Midbrain (tissue), 1 donor: ENCODE results near the gene SLC6A12.

Source experiments
- DNase-seq: peaks from one replicate; lab custom pipeline; 2025; lab: John Stamatoyannopoulos, UW

The SLC6A12 gene

GRCh38 chr12:234891-235415, 21.0 kb upstream of the SLC6A12 start:
- DNase-seq, result no peak

DNA sequence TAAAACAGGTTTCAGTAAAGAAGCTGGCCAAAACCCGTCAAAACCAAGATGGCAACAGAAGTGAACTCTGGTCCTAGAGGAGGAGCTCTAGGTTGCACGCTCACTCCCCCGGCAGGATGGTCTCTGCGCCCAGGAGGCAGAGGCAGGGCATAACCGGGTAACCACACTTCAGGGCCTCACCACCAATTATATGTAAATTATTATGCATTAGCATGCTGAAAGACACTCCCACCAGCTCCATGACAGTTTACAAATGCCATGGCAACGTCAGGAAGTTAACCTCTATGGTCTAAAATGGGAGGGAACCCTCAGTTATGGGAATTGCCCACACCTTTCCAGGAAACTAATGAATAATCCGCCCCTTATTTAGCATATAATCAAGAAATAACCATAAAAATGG, 20.1 kb upstream of the SLC6A12 start:
- no peak for DNase-seq

DNA sequence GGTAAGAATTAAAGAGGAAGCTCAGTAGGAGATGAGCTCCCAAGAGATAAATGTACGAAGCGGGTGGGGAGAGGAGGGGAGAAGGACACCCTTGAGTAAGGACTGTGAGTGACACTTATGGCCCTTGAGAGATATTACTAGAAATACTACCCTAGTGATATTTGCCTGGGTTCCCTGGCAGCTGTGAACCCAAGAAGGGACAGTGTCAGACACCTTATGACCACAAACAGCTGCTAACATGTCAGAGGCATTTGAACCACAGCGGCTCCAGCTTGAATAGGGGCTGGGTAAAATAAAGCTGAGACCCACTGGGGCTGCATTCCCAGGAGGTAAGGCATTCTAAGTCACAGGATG, 19.6 kb upstream of the SLC6A12 start:
- DNase-seq, result no peak

GRCh38 chr12:232731-233614, 19.0 kb upstream of the SLC6A12 start:
- DNase-seq, result no peak

DNA sequence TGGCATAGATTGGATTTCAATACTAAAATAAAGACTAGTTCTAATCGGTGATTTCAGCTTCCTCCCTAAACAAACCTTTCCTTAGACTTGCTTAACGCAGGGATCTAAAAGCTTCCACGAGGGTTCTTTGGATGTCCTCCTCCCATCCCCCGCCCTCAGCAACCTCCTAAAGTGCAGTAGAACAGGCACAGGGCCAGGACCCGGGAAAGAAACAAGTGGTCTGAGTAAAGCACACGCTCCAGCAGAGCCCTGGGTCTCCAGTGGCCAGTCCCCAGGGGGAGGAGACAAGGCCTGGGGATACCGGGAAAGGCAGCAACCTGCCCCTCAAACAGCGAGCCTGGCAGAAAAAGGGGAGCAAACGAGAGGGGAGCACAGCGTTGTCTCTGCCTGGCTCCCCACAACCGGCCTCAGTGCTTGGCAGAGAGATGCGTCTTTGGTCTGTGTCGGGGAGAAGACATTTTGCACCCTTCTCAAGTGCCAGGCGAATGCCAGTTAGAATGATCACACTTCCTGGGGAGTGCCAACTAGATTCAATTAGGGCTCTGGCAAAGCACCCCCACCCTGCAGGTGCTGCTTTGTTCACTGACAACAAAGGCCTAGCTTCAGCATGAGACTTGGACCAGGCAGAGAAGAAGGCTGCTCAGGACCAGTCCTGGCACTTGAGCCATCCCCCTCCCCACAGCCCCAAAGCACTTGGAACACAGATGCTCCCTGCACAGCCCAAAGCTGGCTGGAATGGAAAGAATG, 17.1 kb upstream of the SLC6A12 start:
- DNase-seq, result peak; percentile 19

GRCh38 chr12:229441-230191, 15.7 kb upstream of the SLC6A12 start:
- DNase-seq, result no peak

DNA sequence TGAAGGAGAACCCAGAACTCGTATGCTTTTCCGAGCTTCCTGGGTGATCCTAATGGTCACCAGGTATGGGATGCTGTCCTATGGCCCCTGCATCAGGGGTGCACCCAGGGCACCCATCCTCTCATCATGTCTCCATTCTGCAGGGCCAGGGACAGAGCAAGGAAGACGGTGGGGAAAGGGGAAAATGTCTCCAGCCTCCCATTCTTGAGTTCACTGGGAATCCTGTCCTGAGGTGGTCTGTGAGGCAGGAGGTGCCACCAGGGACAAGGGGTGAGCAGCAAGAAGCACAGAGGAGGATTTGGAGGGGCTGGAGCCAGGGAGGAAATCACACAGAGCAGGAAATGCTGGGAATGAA, 14.9 kb upstream of the SLC6A12 start:
- no peak for DNase-seq

- DNase-seq, result no peak
Measured at GRCh38 chr12:227923-228845, 14.2 kb upstream of the SLC6A12 start.

DNA sequence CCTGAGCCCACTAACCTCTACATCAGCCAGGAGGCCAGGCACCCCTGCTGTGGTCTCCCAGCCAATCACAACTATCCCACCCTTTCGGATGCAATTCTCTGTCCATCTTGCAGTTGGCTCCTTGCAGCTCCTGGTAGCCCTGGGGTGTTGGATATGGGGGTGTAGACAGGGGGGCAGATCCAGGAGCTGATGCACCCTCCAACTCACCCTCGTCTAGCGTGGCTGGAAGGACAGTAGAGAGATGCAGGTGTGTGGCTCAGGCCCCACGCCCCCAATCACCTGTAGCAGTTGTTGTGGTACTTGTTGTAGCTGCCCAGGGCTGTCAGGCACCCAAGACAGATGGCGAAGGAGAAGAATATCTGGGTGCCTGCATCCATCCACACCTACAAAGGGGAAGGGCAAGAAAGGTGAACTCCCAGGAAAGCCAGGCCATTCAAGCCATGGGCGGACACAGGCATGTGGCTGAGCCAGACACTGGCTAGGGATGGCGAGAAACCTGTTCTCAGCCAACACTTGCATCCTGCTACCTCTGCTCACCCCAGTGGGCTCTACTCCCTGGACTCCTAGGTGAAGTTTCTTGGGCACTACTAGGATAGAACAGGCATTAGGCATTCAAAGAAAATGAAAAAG, 13.4 kb upstream of the SLC6A12 start:
- DNase-seq, result no peak

DNA sequence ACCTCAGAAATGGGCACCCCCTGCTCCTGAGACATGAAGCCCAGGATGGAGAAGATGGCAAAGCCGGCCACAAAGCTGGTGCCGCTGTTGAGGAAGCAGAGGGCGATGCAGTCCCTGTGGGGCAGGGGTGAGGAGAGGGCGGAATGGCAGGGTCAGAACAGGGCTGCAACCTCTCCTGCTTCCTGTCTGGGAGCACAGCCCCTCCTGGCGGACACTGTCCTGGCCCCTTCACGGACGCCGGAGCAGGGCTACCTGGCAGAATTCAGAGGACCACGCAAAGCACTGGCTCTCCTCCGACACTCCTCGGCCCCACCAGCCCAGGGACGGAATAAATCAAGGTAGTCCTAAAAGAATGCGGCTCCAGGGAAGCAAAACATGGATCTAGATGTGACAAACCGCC, 12.4 kb upstream of the SLC6A12 start:
- no peak for DNase-seq

DNA sequence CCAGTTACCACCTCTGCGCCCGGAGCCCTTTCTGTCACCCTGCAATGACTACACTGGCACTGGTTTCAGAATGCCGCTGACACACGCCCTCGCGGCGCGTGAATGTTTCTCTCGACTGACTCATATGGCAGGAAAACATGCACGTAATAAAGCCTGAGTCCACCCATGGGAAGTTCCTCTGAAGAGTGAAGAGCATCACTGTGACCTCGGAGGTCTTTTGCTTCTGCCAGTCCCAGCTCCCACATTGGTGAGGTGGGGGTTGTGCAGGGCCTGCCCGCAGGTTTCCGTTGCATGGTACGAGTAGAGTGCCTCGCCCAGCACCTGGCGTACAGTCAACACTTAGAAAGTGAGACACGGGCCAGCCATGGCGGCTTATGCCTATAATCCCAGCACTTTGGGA, 11.1 kb upstream of the SLC6A12 start:
- no peak for DNase-seq

DNA sequence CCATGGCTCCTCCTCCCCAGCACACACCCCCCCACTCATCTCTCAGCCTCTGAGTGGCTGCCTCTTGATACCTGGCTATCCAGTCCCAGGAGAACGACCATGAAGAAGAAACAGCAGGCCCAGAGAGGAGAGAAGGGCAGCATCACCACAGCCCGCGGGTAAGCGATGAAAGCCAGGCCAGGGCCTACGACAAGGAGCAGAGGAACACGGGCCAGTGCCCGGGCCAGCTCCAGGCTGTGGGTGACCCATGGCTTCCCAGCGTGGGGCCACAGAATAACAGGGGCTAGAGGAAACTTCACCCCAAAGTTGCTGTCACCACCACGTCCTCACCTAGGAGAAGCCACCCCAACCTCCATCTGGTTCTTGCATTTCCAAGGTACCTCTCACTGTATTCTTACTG, 10.4 kb upstream of the SLC6A12 start:
- no peak for DNase-seq

- DNase-seq, result no peak
Measured at GRCh38 chr12:223841-224240, 9.9 kb upstream of the SLC6A12 start.

- DNase-seq, result no peak
Measured at GRCh38 chr12:221736-222135, 7.8 kb upstream of the SLC6A12 start.

GRCh38 chr12:220946-221550, 7.1 kb upstream of the SLC6A12 start:
- DNase-seq, result no peak

DNA sequence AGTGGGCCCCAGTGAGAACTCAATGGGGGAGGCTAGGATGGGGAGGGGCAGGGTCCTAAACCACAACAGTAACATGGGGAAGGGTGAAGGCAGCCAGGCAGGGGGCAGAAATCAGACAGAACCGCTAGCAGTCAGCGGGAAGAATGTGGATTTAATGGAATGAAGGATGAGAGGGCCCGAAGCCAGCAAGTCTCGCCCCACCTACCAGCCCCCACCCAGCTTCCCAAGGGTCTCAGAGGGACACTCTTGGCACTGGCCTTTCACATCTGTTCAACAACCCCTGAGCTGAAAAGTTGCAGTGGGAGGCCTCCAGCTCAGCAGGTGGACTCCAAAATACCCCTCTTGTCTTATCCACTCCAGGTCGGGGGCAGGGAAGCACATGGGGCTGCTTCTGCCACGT, 6.5 kb upstream of the SLC6A12 start:
- DNase-seq, result no peak

DNA sequence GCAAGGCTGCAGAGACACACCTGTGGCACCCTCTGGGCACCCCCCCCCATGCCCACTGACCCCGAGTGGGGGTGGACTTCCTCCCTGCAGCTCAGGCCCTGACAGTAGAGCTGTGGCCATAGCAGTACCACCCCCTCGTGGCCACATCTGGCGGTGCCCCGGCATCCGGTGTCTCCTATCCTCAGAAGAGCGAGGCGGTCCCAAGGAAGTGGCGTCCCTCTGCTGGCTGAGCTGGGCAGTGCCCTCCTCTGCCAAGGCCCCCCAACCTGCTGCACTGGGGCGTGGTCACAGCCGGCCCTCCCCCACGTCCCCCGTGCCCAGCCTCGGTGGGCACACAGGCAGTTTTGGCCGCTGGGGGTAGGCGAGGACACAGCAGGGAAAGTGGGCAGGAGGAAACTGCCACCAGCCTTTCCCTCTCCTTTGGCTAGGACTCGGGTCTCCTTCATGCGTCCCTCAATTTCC, 6.0 kb upstream of the SLC6A12 start:
- DNase-seq, result peak; percentile 47

DNA sequence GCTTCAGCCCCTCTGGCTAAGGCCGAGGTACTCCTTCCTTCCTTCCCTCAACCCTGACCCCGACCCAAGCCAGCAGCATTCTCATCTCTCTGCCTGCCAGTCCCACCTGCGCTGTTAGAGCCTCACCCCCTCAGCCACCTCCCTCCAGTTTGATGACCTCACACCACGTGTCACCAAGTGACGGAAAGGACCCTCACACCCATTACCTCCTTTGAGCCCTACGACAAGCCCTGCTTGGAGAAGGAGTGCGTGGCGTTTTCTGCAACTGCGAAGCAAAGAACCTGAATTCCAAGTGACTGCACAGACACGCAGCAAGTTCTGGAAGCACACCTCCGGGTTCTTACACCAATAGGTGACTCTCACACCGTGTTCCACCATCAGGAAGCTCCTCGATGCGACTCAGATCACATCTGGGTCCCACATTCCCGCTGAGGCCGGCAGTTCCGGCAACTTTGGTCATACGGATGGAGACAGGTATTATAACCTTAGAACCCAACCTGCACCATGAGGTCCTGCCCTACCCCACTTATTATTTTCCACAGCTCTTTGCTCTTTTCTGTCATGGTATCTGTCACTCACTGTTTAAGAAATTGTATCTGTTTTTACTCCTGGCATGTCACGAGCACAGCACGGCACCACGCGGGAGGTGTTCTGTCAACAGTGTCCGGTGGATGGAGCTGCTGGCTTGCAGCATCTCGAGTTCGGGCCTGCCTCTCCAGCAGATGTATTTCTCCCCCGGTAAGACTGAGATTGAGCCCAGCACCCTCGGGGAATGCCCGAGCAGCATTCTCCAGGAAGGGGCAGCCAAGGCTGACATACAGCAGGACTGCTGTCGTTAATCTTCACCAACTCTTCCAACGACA, 5.0 kb upstream of the SLC6A12 start:
- DNase-seq, result no peak

GRCh38 chr12:218221-218620, 4.3 kb upstream of the SLC6A12 start:
- DNase-seq, result no peak
